Caco-2 (cell line): ENCODE data around the gene ST3GAL5. TPM values are rescaled to one million over a fixed set of nuclear protein-coding genes. Genes with fewer than 3 reads are reported as not detected.

ENCODE experiments used
- BruUV-seq: library from RNA; stranded (reverse); fragments of 400-500 nt; replicated peaks from 2 replicates; lab custom pipeline; 2021; lab: Mats Ljungman, UMichigan
- CTCF ChIA-PET: fragments of 300-600 bp; sonication (Branson Sonifier 250); formaldehyde crosslinking; loops from one replicate; lab custom pipeline; 2022; ENCODE audit warnings: antibody characterized with exemption; lab: Charles Lee
- POLR2A ChIA-PET: fragments of 300-600 bp; sonication (Branson Sonifier 250); formaldehyde crosslinking; loops from one replicate; lab custom pipeline; 2022; ENCODE audit warnings: antibody characterized with exemption; lab: Charles Lee
- DNase-seq, 2 experiments: peaks; one replicate each; pipeline versions ENCODE4 v3.0.0 to v3.0.0-alpha.2; 2020 to 2022
- H3K27me3 ChIP-seq: replicated peaks from 2 replicates; pipeline ENCODE4 v1.6.0; 2011; ENCODE audit warnings: low read length; ENCODE audit not compliant: control insufficient read depth, insufficient read depth
- H3K36me3 ChIP-seq: 2 replicates; pipeline ENCODE4 v1.5.1; 2011; ENCODE audit warnings: low read length; ENCODE audit not compliant: control insufficient read depth, insufficient read depth
- H3K4me1 ChIP-seq: fragments of 250-450 bp; sonication (Bioruptor Pico); 2 replicates; pipeline ENCODE4 v1.5.1; 2020; ENCODE audit warnings: mild to moderate bottlenecking
- H3K4me3 ChIP-seq: 2 replicates; pipeline ENCODE4 v1.5.1; 2011; ENCODE audit warnings: low read depth, mild to moderate bottlenecking, control low read depth, low read length
- H3K9me3 ChIP-seq: fragments of 250-450 bp; sonication (Bioruptor Pico); 2 replicates; pipeline ENCODE4 v1.5.1; 2020; ENCODE audit warnings: mild to moderate bottlenecking, moderate library complexity
- H3K27ac Mint-ChIP-seq: one replicate; pipeline ENCODE4 v1.8.0; 2022; ENCODE audit warnings: mixed read lengths; ENCODE audit not compliant: unreplicated experiment
- H3K27me3 Mint-ChIP-seq: one replicate; pipeline ENCODE4 v1.8.0; 2022; ENCODE audit warnings: mixed read lengths; ENCODE audit not compliant: insufficient read depth, unreplicated experiment
- H3K36me3 Mint-ChIP-seq: one replicate; pipeline ENCODE4 v1.8.0; 2022; ENCODE audit warnings: mild to moderate bottlenecking, mixed read lengths; ENCODE audit not compliant: insufficient read depth, unreplicated experiment
- H3K4me1 Mint-ChIP-seq: one replicate; pipeline ENCODE4 v1.8.0; 2022; ENCODE audit warnings: low read depth, mixed read lengths; ENCODE audit not compliant: unreplicated experiment
- H3K4me3 Mint-ChIP-seq: one replicate; pipeline ENCODE4 v1.8.0; 2022; ENCODE audit warnings: mild to moderate bottlenecking, moderate library complexity, mixed read lengths; ENCODE audit not compliant: unreplicated experiment
- H3K9me3 Mint-ChIP-seq: one replicate; pipeline ENCODE4 v1.8.0; 2022; ENCODE audit warnings: mixed read lengths; ENCODE audit not compliant: unreplicated experiment
- CTCF ChIP-seq, 2 experiments: fragments of 200-600 bp in 1 of 2; IDR thresholded peaks; 1 replicate in 1 of 2; 2 replicates in 1 of 2; pipeline versions ENCODE4 v1.5.1 to v1.8.0; 2011 to 2022; ENCODE audit warnings: antibody characterized with exemption in 1 of 2, control low read depth in 1 of 2, inconsistent platforms in 1 of 2, low read depth in 1 of 2, low read length in 1 of 2, mild to moderate bottlenecking in 1 of 2, moderate library complexity in 1 of 2; ENCODE audit not compliant: insufficient read depth in 1 of 2, severe bottlenecking in 1 of 2, unreplicated experiment in 1 of 2
- intact Hi-C: fragments of 100-400 bp; cut with micrococcal nuclease; formaldehyde crosslinking; loops from one replicate; pipeline ENCODE4 v1.10.0; 2022; ENCODE audit not compliant: unreplicated experiment
- total RNA-seq: library from RNA; stranded (reverse); gene quantifications from 2 replicates; pipeline ENCODE4 v1.2.3, GENCODE V29; 2022

The ST3GAL5 gene
- total RNA-seq, 1 experiment from 2014 or later, result 3.4 TPM

DNA sequence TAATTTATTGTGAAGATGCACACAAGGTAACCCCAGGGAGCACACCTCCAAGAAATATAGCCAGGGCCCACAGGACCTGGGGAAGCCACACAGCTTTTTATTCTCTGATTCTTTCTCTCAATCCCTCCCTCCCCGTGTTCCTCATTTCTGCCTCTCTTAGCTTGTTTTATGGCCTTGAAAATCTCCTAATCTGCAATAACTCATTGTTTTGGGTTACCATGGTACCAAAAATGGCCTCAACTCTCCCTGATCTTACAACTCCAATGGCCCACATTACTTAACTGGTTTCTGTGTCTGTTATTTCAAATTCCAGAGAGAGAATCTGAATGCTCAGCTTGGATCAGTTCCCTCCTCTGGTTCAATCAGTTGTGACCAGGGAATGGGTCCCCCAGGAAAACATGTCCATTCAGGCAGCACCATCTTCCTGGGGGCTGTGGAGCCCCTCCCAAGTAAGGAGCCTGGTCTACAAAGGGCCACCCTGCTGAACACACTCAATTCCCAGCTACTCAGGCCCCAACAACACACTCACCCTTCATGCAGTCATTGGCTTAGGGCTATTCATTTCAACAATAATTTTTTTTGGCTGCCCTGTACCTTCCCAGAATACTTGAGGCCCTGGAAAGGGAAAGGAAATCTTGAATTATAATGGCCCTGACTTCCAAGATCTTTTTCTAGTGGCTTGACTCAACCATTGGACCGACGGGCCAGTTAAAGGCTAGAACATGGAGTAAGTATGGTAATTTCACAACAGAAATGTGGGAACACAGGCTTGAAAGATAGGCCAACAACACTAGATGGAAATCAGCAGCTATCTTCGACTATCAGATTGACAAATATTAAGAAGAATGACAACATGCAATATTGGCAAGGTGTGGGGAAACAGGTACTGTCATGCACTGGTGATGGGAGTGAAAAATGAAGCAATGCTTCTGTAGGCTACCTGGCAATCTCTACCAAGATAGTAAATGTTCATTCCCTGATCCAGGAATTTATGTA, 41.6 kb upstream of the ST3GAL5 start:
- ChIA-PET POLR2A (no interaction called here), CTCF (no interaction called here)
- intact Hi-C loops, result no loop called here
- peaks cover 39% of the 10 kb centered on the region for H3K4me1 ChIP-seq
- no peaks in the 10 kb centered on the region for H3K27me3 ChIP-seq
- Mint-ChIP-seq H3K4me1 (peaks cover 33% of the 10 kb centered on the region), H3K9me3 (no peaks in the 10 kb centered on the region), H3K4me3 (no peak overlapping the region), H3K27me3 (no peaks in the 10 kb centered on the region), H3K36me3 (no peaks in the 10 kb centered on the region), H3K27ac (peak overlapping the region; percentile 30)
- no TSS peak for BruUV-seq
- H3K4me3 ChIP-seq, result no peak overlapping the region
- no peak for DNase-seq
- H3K9me3 ChIP-seq, result no peaks in the 10 kb centered on the region
- no peaks in the 10 kb centered on the region for H3K36me3 ChIP-seq
- TF ChIP-seq CTCF (IDR thresholded peaks at IDR 0.05; ENCODE audit: insufficient read depth in 1 of 2, low read depth in 1 of 2, low read length in 1 of 2, severe bottlenecking in 1 of 2, unreplicated experiment in 1 of 2), result no peak

DNA sequence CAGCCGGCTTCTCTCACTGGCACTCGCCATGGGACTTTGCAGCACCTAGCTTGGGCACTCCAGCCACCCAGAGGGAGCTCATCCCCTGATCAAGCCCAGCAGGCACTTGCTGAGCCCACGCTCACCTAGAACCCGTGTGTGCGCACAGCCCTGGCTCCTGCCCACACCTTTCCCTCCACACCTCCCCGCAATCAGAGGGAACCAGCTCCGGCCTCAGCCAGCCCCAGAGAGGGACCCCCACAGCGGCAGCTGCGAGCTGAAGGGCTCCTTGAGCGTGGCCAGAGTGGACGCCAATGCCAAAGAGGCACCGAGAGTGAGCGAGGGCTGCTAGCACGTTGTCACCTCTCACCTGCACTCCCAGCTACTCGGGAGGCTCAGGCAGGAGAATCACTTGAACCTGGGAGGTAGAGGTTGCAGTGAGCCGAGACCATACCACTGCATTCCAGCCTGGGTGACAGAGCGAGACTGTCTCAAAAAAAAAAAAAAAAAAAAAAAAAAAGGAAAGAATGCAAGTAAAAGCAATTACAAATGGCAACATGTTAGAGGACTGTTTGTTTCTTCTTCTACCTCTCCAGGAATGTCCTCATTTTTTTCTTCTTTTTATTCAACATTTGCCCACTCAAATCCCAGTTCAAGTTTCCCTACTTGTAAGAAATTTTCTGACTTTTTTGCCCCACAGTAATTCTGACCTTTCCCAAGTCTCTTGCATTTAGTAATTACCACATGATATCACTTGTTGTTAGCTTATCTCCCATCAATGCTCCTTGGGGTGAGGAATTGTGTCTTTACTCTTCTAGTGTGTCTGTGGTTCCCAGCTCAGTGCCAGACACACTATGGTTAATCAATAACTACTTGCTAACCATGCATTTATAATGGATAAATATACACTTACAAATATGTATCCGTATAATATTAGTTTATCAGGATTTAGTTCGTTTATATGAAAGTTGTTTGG, 40.6 kb upstream of the ST3GAL5 start:
- Histone ChIP-seq H3K4me1 (peaks cover 31% of the 10 kb centered on the region), H3K27me3 (no peaks in the 10 kb centered on the region), H3K36me3 (no peaks in the 10 kb centered on the region), H3K4me3 (no peak overlapping the region), H3K9me3 (no peaks in the 10 kb centered on the region)
- intact Hi-C loops, result no loop called here
- Mint-ChIP-seq H3K4me3 (no peak overlapping the region), H3K9me3 (no peaks in the 10 kb centered on the region), H3K27ac (peak overlapping the region; percentile 30), H3K27me3 (no peaks in the 10 kb centered on the region), H3K36me3 (no peaks in the 10 kb centered on the region), H3K4me1 (peaks cover 37% of the 10 kb centered on the region)
- POLR2A ChIA-PET, result no interaction called here
- no peak for TF ChIP-seq CTCF (IDR thresholded peaks at IDR 0.05; ENCODE audit: insufficient read depth in 1 of 2, low read depth in 1 of 2, low read length in 1 of 2, severe bottlenecking in 1 of 2, unreplicated experiment in 1 of 2)
- CTCF ChIA-PET, result no interaction called here
- BruUV-seq, result no TSS peak
- DNase-seq, result no peak
